RWPE2 (cell line): ENCODE data around the gene ANTXR1.

Source experiments
- ATAC-seq: fragments of 200-7000 bp; cut with Tn5 transposase; 3 replicates; pipeline ENCODE4 v1.9.1; 2021; ENCODE audit warnings: low read depth
- DNase-seq: peaks from one replicate; pipeline ENCODE4 v3.0.0-alpha.2; 2020; ENCODE audit warnings: low spot score
- H3K27ac ChIP-seq: fragments of 450-650 bp; 2 replicates; pipeline ENCODE4 v1.5.1; 2017; ENCODE audit warnings: mild to moderate bottlenecking; ENCODE audit not compliant: poor library complexity, severe bottlenecking
- H3K27me3 ChIP-seq: fragments of 250-450 bp; sonication (Bioruptor Pico); 2 replicates; pipeline ENCODE4 v1.5.1; 2021; ENCODE audit warnings: mild to moderate bottlenecking, moderate library complexity; ENCODE audit not compliant: insufficient read depth, poor library complexity, severe bottlenecking
- H3K36me3 ChIP-seq: fragments of 250-450 bp; sonication (Bioruptor Pico); 2 replicates; pipeline ENCODE4 v1.5.1; 2020; ENCODE audit warnings: low read depth, mild to moderate bottlenecking, moderate library complexity
- H3K4me1 ChIP-seq: fragments of 250-450 bp; sonication (Bioruptor Pico); 2 replicates; pipeline ENCODE4 v1.5.1; 2021; ENCODE audit warnings: mild to moderate bottlenecking, moderate library complexity; ENCODE audit not compliant: insufficient read depth, poor library complexity, severe bottlenecking
- H3K4me3 ChIP-seq: fragments of 250-450 bp; sonication (Bioruptor Pico); 2 replicates; pipeline ENCODE4 v1.5.1; 2021; ENCODE audit warnings: mild to moderate bottlenecking, moderate library complexity; ENCODE audit not compliant: severe bottlenecking
- H3K9me3 ChIP-seq: fragments of 250-450 bp; sonication (Bioruptor Pico); 2 replicates; pipeline ENCODE4 v1.5.1; 2021; ENCODE audit warnings: mild to moderate bottlenecking, moderate library complexity; ENCODE audit not compliant: severe bottlenecking
- CTCF ChIP-seq: fragments of 450-650 bp; IDR thresholded peaks from one replicate; pipeline ENCODE4 v1.5.1; 2017; ENCODE audit warnings: mild to moderate bottlenecking, moderate library complexity; ENCODE audit not compliant: poor library complexity, severe bottlenecking

ANTXR1 gene

GRCh38 chr2:69241664-69242514 lies 228.9 kb downstream of the ANTXR1 start:
- Histone ChIP-seq H3K4me1 (no peaks in the 10 kb centered on the region), H3K27me3 (no peaks in the 10 kb centered on the region), H3K27ac (no peak overlapping the region), H3K9me3 (no peaks in the 10 kb centered on the region), H3K36me3 (no peaks in the 10 kb centered on the region; the same call in 1 of the 2 replicates), H3K4me3 (no peak overlapping the region)
- no peak for ATAC-seq
- no peak for TF ChIP-seq CTCF
- DNase-seq: no peak

- H3K27me3 ChIP-seq: no peaks in the 10 kb centered on the region
- H3K9me3 ChIP-seq: no peaks in the 10 kb centered on the region
- H3K36me3 ChIP-seq: no peaks in the 10 kb centered on the region; the same call in 1 of the 2 replicates
- DNase-seq (no peak), ATAC-seq (no peak)
- no peak overlapping the region for H3K27ac ChIP-seq
- TF ChIP-seq CTCF: no peak
- no peak overlapping the region for H3K4me3 ChIP-seq
- H3K4me1 ChIP-seq: no peaks in the 10 kb centered on the region
These were observed 229.7 kb downstream of the ANTXR1 start for GRCh38 chr2:69242651-69243051.

GRCh38 chr2:69243652-69244051 lies 230.7 kb downstream of the ANTXR1 start:
- Histone ChIP-seq H3K4me3 (no peak overlapping the region), H3K9me3 (no peaks in the 10 kb centered on the region), H3K27me3 (no peaks in the 10 kb centered on the region), H3K36me3 (no peaks in the 10 kb centered on the region; the same call in 1 of the 2 replicates), H3K27ac (no peak overlapping the region), H3K4me1 (no peaks in the 10 kb centered on the region)
- no peak for DNase-seq
- no peak for ATAC-seq
- no peak for TF ChIP-seq CTCF

GRCh38 chr2:69244882-69245281 lies 231.9 kb downstream of the ANTXR1 start:
- Histone ChIP-seq H3K27me3 (no peaks in the 10 kb centered on the region), H3K27ac (no peak overlapping the region), H3K4me1 (no peaks in the 10 kb centered on the region), H3K9me3 (no peaks in the 10 kb centered on the region), H3K36me3 (no peaks in the 10 kb centered on the region; the same call in 1 of the 2 replicates), H3K4me3 (no peak overlapping the region)
- DNase-seq: no peak
- ATAC-seq: no peak
- TF ChIP-seq CTCF: no peak

GRCh38 chr2:69247583-69247982 lies 234.6 kb downstream of the ANTXR1 start:
- DNase-seq (no peak), ATAC-seq (no peak)
- no peak overlapping the region for H3K4me3 ChIP-seq
- no peaks in the 10 kb centered on the region for H3K4me1 ChIP-seq
- TF ChIP-seq CTCF: no peak
- no peaks in the 10 kb centered on the region; the same call in 1 of the 2 replicates for H3K36me3 ChIP-seq
- H3K9me3 ChIP-seq: no peaks in the 10 kb centered on the region
- H3K27me3 ChIP-seq: no peaks in the 10 kb centered on the region
- H3K27ac ChIP-seq: no peak overlapping the region
